Dedifferentiated amniotic fluid mesenchymal stem cell (primary cell): ENCODE data around the gene TPGS1.
"Not testable (repeated sequence)": the region's sequence is repeated elsewhere in the genome, so short reads cannot be mapped to it uniquely, and the experiment has no call there.

Experiments used
- DNase-seq: peaks from one replicate; pipeline ENCODE4 v3.0.0-alpha.2; 2016; ENCODE audit errors: extremely low spot score

Gene TPGS1

GRCh38 chr19:478236-478903, 28.9 kb upstream of the TPGS1 start:
- DNase-seq: no peak

- no peak for DNase-seq
Measured at GRCh38 chr19:478976-479375, 28.3 kb upstream of the TPGS1 start.

- peak; percentile 19 for DNase-seq
Measured at GRCh38 chr19:480016-480855, 27.1 kb upstream of the TPGS1 start.

GRCh38 chr19:481100-481499, 26.2 kb upstream of the TPGS1 start:
- DNase-seq: not testable (repeated sequence)

- DNase-seq: no peak
Measured at GRCh38 chr19:482186-483041, 24.9 kb upstream of the TPGS1 start.

GRCh38 chr19:483332-484072, 23.8 kb upstream of the TPGS1 start:
- DNase-seq: no peak

- DNase-seq: no peak
Measured at GRCh38 chr19:484494-484893, 22.8 kb upstream of the TPGS1 start.

GRCh38 chr19:485077-485476, 22.2 kb upstream of the TPGS1 start:
- DNase-seq: no peak

- DNase-seq: no peak
Measured at GRCh38 chr19:485583-486236, 21.6 kb upstream of the TPGS1 start.

GRCh38 chr19:488505-489417, 18.5 kb upstream of the TPGS1 start:
- DNase-seq: peak; percentile 82

GRCh38 chr19:489418-490196, 17.7 kb upstream of the TPGS1 start:
- DNase-seq: no peak

GRCh38 chr19:491146-491741, 16.1 kb upstream of the TPGS1 start:
- no peak for DNase-seq

GRCh38 chr19:492091-492531, 15.2 kb upstream of the TPGS1 start:
- no peak for DNase-seq

GRCh38 chr19:493391-494170, 13.7 kb upstream of the TPGS1 start:
- no peak for DNase-seq

- DNase-seq: no peak
Measured at GRCh38 chr19:494171-495080, 12.9 kb upstream of the TPGS1 start.

GRCh38 chr19:495081-495401, 12.3 kb upstream of the TPGS1 start:
- DNase-seq: no peak
